Calu3 (cell line): Measurements from ENCODE around the gene CD80. TPM values are rescaled to one million over a fixed set of nuclear protein-coding genes. Genes with fewer than 3 reads are reported as not detected.
"Not testable (repeated sequence)": the region's sequence is repeated elsewhere in the genome, so short reads cannot be mapped to it uniquely, and the experiment has no call there.

Source experiments
- BruUV-seq: library from RNA; stranded (reverse); fragments of 400-500 nt; replicated peaks from 2 replicates; lab custom pipeline; 2021; lab: Mats Ljungman, UMichigan
- CTCF ChIA-PET: fragments of 300-600 bp; sonication (Branson Sonifier 250); formaldehyde crosslinking; loops from one replicate; lab custom pipeline; 2022; ENCODE audit warnings: antibody characterized with exemption; lab: Charles Lee
- DNase-seq: peaks from one replicate; pipeline ENCODE4 v3.0.0; 2022
- H3K27ac Mint-ChIP-seq: one replicate; pipeline ENCODE4 v1.8.0; 2022; ENCODE audit warnings: mixed read lengths; ENCODE audit not compliant: unreplicated experiment
- H3K27me3 Mint-ChIP-seq: one replicate; pipeline ENCODE4 v1.8.0; 2022; ENCODE audit warnings: mixed read lengths; ENCODE audit not compliant: unreplicated experiment
- H3K36me3 Mint-ChIP-seq: one replicate; pipeline ENCODE4 v1.8.0; 2022; ENCODE audit warnings: mild to moderate bottlenecking, moderate library complexity, mixed read lengths; ENCODE audit not compliant: insufficient read depth, unreplicated experiment
- H3K4me1 Mint-ChIP-seq: one replicate; pipeline ENCODE4 v1.8.0; 2022; ENCODE audit warnings: mild to moderate bottlenecking, low read depth, mixed read lengths; ENCODE audit not compliant: unreplicated experiment
- H3K4me3 Mint-ChIP-seq: one replicate; pipeline ENCODE4 v1.8.0; 2022; ENCODE audit warnings: mild to moderate bottlenecking, low read depth, moderate library complexity, mixed read lengths; ENCODE audit not compliant: unreplicated experiment
- H3K9me3 Mint-ChIP-seq: one replicate; pipeline ENCODE4 v1.8.0; 2022; ENCODE audit warnings: low read depth, mixed read lengths; ENCODE audit not compliant: unreplicated experiment
- CTCF ChIP-seq: fragments of 200-600 bp; IDR thresholded peaks from one replicate; pipeline ENCODE4 v1.8.0; 2022; ENCODE audit warnings: antibody characterized with exemption; ENCODE audit not compliant: unreplicated experiment
- intact Hi-C: fragments of 100-400 bp; cut with micrococcal nuclease; formaldehyde crosslinking; loops from one replicate; pipeline ENCODE4 v1.10.0; 2022; ENCODE audit not compliant: unreplicated experiment
- total RNA-seq: library from RNA; stranded (reverse); gene quantifications from 2 replicates; pipeline ENCODE4 v1.2.3, GENCODE V29; 2022

The CD80 gene
- total RNA-seq, 1 experiment from 2014 or later: not detected

GRCh38 chr3:119571688-119572087, 12.3 kb upstream of the CD80 start:
- Mint-ChIP-seq H3K27me3 (peaks cover 17% of the 10 kb centered on the region), H3K9me3 (no peaks in the 10 kb centered on the region), H3K27ac (no peak overlapping the region), H3K4me3 (no peak overlapping the region), H3K4me1 (peaks cover 11% of the 10 kb centered on the region), H3K36me3 (no peaks in the 10 kb centered on the region)
- intact Hi-C loops: no loop called here
- no peak for TF ChIP-seq CTCF
- no peak for DNase-seq
- CTCF ChIA-PET: no interaction called here
- BruUV-seq: no TSS peak

GRCh38 chr3:119571230-119571629, 11.8 kb upstream of the CD80 start:
- H3K27me3 Mint-ChIP-seq: peaks cover 20% of the 10 kb centered on the region
- no peak for DNase-seq
- no peak for TF ChIP-seq CTCF
- H3K36me3 Mint-ChIP-seq: no peaks in the 10 kb centered on the region
- H3K4me3 Mint-ChIP-seq: no peak overlapping the region
- BruUV-seq: no TSS peak
- CTCF ChIA-PET: no interaction called here
- intact Hi-C loops: no loop called here
- no peaks in the 10 kb centered on the region for H3K9me3 Mint-ChIP-seq
- peaks cover 11% of the 10 kb centered on the region for H3K4me1 Mint-ChIP-seq
- H3K27ac Mint-ChIP-seq: no peak overlapping the region

- intact Hi-C loops: no loop called here
- H3K4me3 Mint-ChIP-seq: no peak overlapping the region
- DNase-seq: no peak
- CTCF ChIA-PET: interaction anchor here (1.6 kb wide), 1 partner anchor 28 kb away, joined by 3 read pairs; no protein-coding TSS in a partner anchor
- H3K27ac Mint-ChIP-seq: no peak overlapping the region
- BruUV-seq: no TSS peak
- no peaks in the 10 kb centered on the region for H3K36me3 Mint-ChIP-seq
- no peak for TF ChIP-seq CTCF
- peaks cover 20% of the 10 kb centered on the region for H3K27me3 Mint-ChIP-seq
- no peaks in the 10 kb centered on the region for H3K9me3 Mint-ChIP-seq
- H3K4me1 Mint-ChIP-seq: peaks cover 11% of the 10 kb centered on the region
Measured at GRCh38 chr3:119570229-119570628, 10.8 kb upstream of the CD80 start.

- TF ChIP-seq CTCF: no peak
- intact Hi-C loops: no loop called here
- no peaks in the 10 kb centered on the region for H3K9me3 Mint-ChIP-seq
- DNase-seq: no peak
- no peak overlapping the region for H3K27ac Mint-ChIP-seq
- H3K4me3 Mint-ChIP-seq: peak overlapping the region; percentile 25
- CTCF ChIA-PET: interaction anchor here (1.6 kb wide), 1 partner anchor 27 kb away, joined by 3 read pairs; no protein-coding TSS in a partner anchor
- peaks cover 20% of the 10 kb centered on the region for H3K27me3 Mint-ChIP-seq
- H3K4me1 Mint-ChIP-seq: peaks cover 11% of the 10 kb centered on the region
- no TSS peak for BruUV-seq
- H3K36me3 Mint-ChIP-seq: no peaks in the 10 kb centered on the region
Measured at GRCh38 chr3:119569156-119569555, 9.7 kb upstream of the CD80 start.

- H3K27me3 Mint-ChIP-seq: peaks cover 20% of the 10 kb centered on the region
- H3K9me3 Mint-ChIP-seq, CTCF ChIA-PET, DNase-seq, H3K27ac Mint-ChIP-seq, intact Hi-C loops, H3K4me1 Mint-ChIP-seq, BruUV-seq, H3K36me3 Mint-ChIP-seq, H3K4me3 Mint-ChIP-seq: not testable (repeated sequence)
Measured at GRCh38 chr3:119563334-119563733, 3.9 kb upstream of the CD80 start.
